ENCODE measurements around the gene MED8.
A peak's percentile ranks its signal among the peaks of the same experiment; 100 is the strongest.
"Not testable (repeated sequence)": the region's sequence is repeated elsewhere in the genome, so short reads cannot be mapped to it uniquely, and the experiment has no call there.

MED8 gene

GRCh38 chr1:43421976-43422750, 32.6 kb upstream of the MED8 start:
- no peak for DNase-seq (ENCODE audit: low spot score)

- no peak for DNase-seq (ENCODE audit: low spot score)
Observed at GRCh38 chr1:43421396-43421795, 31.8 kb upstream of the MED8 start.

GRCh38 chr1:43420874-43421273, 31.3 kb upstream of the MED8 start:
- no peak for DNase-seq (ENCODE audit: low spot score)

GRCh38 chr1:43419627-43420425, 30.2 kb upstream of the MED8 start:
- no peak for DNase-seq (ENCODE audit: low spot score)

- peak; percentile 3 for DNase-seq (ENCODE audit: low spot score)
Observed at GRCh38 chr1:43418858-43419257, 29.3 kb upstream of the MED8 start.

GRCh38 chr1:43415901-43416300, 26.3 kb upstream of the MED8 start:
- no peak for DNase-seq (ENCODE audit: low spot score)

- DNase-seq (ENCODE audit: low spot score), result peak; percentile 72
Observed at GRCh38 chr1:43414634-43415223, 25.1 kb upstream of the MED8 start.

- DNase-seq (ENCODE audit: low spot score), result not testable (repeated sequence)
Observed at GRCh38 chr1:43413426-43413825, 23.8 kb upstream of the MED8 start.

- no peak for DNase-seq (ENCODE audit: low spot score)
Observed at GRCh38 chr1:43410571-43410970, 21.0 kb upstream of the MED8 start.

- no peak for DNase-seq (ENCODE audit: low spot score)
Observed at GRCh38 chr1:43405876-43406234, 16.3 kb upstream of the MED8 start.

GRCh38 chr1:43405219-43405875, 15.7 kb upstream of the MED8 start:
- no peak for DNase-seq (ENCODE audit: low spot score)

GRCh38 chr1:43404353-43404752, 14.8 kb upstream of the MED8 start:
- no peak for DNase-seq (ENCODE audit: low spot score)

- DNase-seq (ENCODE audit: low spot score), result no peak
Observed at GRCh38 chr1:43402089-43402865, 12.7 kb upstream of the MED8 start.

- DNase-seq (ENCODE audit: low spot score), result not testable (repeated sequence)
Observed at GRCh38 chr1:43400441-43400840, 10.8 kb upstream of the MED8 start.

- no peak for DNase-seq (ENCODE audit: low spot score)
Observed at GRCh38 chr1:43398227-43398626, 8.6 kb upstream of the MED8 start.

- DNase-seq (ENCODE audit: low spot score), result no peak
Observed at GRCh38 chr1:43396059-43396458, 6.5 kb upstream of the MED8 start.

GRCh38 chr1:43395523-43395922, 5.9 kb upstream of the MED8 start:
- no peak for DNase-seq (ENCODE audit: low spot score)

GRCh38 chr1:43392702-43393101, 3.1 kb upstream of the MED8 start:
- DNase-seq (ENCODE audit: low spot score), result no peak

GRCh38 chr1:43388613-43389012, 987 bp downstream of the MED8 start:
- DNase-seq (ENCODE audit: low spot score), result no peak

GRCh38 chr1:43387976-43388599, 1.5 kb downstream of the MED8 start:
- DNase-seq (ENCODE audit: low spot score), result no peak

- no peak for DNase-seq (ENCODE audit: low spot score)
Observed at GRCh38 chr1:43386676-43387075, 2.9 kb downstream of the MED8 start.
